HepG2 (cell line): ENCODE data around the gene BICDL1. TPM values are rescaled to one million over a fixed set of nuclear protein-coding genes. Genes with fewer than 3 reads are reported as not detected.

Experiments
- ATAC-seq: fragments of 200-7000 bp; cut with Tn5 transposase; 3 replicates; pipeline ENCODE4 v1.9.1; 2020; ENCODE audit warnings: mild to moderate bottlenecking, moderate library complexity
- BruUV-seq: library from RNA; stranded (reverse); fragments of 400-500 nt; replicated peaks from 2 replicates; lab custom pipeline; 2021; lab: Mats Ljungman, UMichigan
- CTCF ChIA-PET: fragments of 300-600 bp; formaldehyde crosslinking; extraction: SDS; loops from one replicate; lab custom pipeline; 2021; ENCODE audit warnings: low total read pairs, inconsistent platforms, low intra/inter-chr PET ratio; lab: Yijun Ruan, JAX
- POLR2A ChIA-PET: fragments of 350-600 bp; sonication (Branson Sonifier 250); formaldehyde crosslinking; loops from one replicate; lab custom pipeline; 2020; ENCODE audit warnings: antibody characterized with exemption, inconsistent platforms; lab: Yijun Ruan, JAX
- DNase-seq: peaks from one replicate; pipeline ENCODE4 v3.0.0-alpha.2; 2015; ENCODE audit warnings: low spot score
- FAIRE-seq: peaks from 3 replicates; lab custom pipeline; 2011; peaks lifted over from hg19 to GRCh38; lab: Jason Lieb, UNC
- H2AFZ ChIP-seq: one replicate; pipeline ENCODE4 v1.6.1; 2011; ENCODE audit warnings: low read length, inconsistent platforms
- H3K27ac ChIP-seq: fragments of 300-600 bp; 3 replicates; pipeline ENCODE4 v1.8.0; 2011; ENCODE audit warnings: mixed run types, mild to moderate bottlenecking, mixed read lengths, low read length, inconsistent platforms; ENCODE audit not compliant: insufficient read depth; ENCODE audit errors: extremely low read length
- H3K27me3 ChIP-seq, 2 experiments: fragments of 200-600 bp in 1 of 2; 2 replicates in 1 of 2; 3 replicates in 1 of 2; pipeline versions ENCODE4 v1.6.0 to v1.8.0; 2011; ENCODE audit warnings: low read length in 2 of 2, mild to moderate bottlenecking in 2 of 2, moderate library complexity in 2 of 2, inconsistent platforms in 1 of 2; ENCODE audit not compliant: insufficient read depth in 2 of 2, control insufficient read depth in 1 of 2
- H3K36me3 ChIP-seq, 2 experiments: fragments of 200-600 bp in 1 of 2; replicated peaks in 1 of 2; 2 replicates in 1 of 2; 3 replicates in 1 of 2; pipeline versions ENCODE4 v1.5.1 to v1.8.0; 2011; ENCODE audit warnings: low read length in 2 of 2, inconsistent platforms in 1 of 2; ENCODE audit not compliant: insufficient read depth in 2 of 2, control insufficient read depth in 1 of 2
- H3K4me1 ChIP-seq: 2 replicates; pipeline ENCODE4 v1.5.1; 2012; ENCODE audit warnings: low read length, inconsistent platforms; ENCODE audit not compliant: insufficient read depth
- H3K4me2 ChIP-seq: 2 replicates; pipeline ENCODE4 v1.6.0; 2011; ENCODE audit warnings: low read depth, low read length, inconsistent platforms
- H3K4me3 ChIP-seq, 3 experiments: fragments of 200-600 bp in 1 of 3; sonication (generic), shearing (Covaris generic) in 1 of 3; replicated peaks in 1 of 3; 2 replicates each; pipeline ENCODE4 v1.5.1; 2011 to 2016; ENCODE audit warnings: low read length in 3 of 3, inconsistent platforms in 2 of 3, low read depth in 2 of 3, mild to moderate bottlenecking in 2 of 3, control low read depth in 1 of 3, mixed read lengths in 1 of 3; ENCODE audit not compliant: insufficient read depth in 1 of 3
- H3K79me2 ChIP-seq: one replicate; pipeline ENCODE4 v1.6.1; 2011; ENCODE audit warnings: low read length, inconsistent platforms; ENCODE audit not compliant: insufficient read depth
- H3K9ac ChIP-seq: 2 replicates; pipeline ENCODE4 v1.6.0; 2011; ENCODE audit warnings: mild to moderate bottlenecking, low read depth, low read length, inconsistent platforms; ENCODE audit not compliant: insufficient read depth
- H3K9me3 ChIP-seq: 2 replicates; pipeline ENCODE4 v1.5.1; 2012; ENCODE audit warnings: mild to moderate bottlenecking, low read length
- H4K20me1 ChIP-seq: 2 replicates; pipeline ENCODE4 v1.6.0; 2011; ENCODE audit warnings: inconsistent platforms, mild to moderate bottlenecking, low read length, moderate library complexity; ENCODE audit not compliant: insufficient read depth
- AGO1 ChIP-seq: fragments of 200-400 bp; formaldehyde crosslinking; IDR thresholded peaks from 2 replicates; pipeline ENCODE4 v1.6.1; 2017; ENCODE audit warnings: mild to moderate bottlenecking, low read depth, low read length, moderate library complexity; ENCODE audit not compliant: poor library complexity, severe bottlenecking
- CBX5 ChIP-seq: sonication (generic); formaldehyde crosslinking; IDR thresholded peaks from 2 replicates; pipeline ENCODE4 v1.4.0; 2020; ENCODE audit warnings: missing genetic modification reagents, borderline replicate concordance
- FOXC1 ChIP-seq: sonication (generic); formaldehyde crosslinking; IDR thresholded peaks from 2 replicates; pipeline ENCODE4 v1.8.0; 2022; ENCODE audit warnings: mild to moderate bottlenecking, missing genetic modification reagents, borderline replicate concordance
- FOXM1 ChIP-seq: sonication (generic); formaldehyde crosslinking; IDR thresholded peaks from 2 replicates; pipeline ENCODE4 v1.5.0; 2020; ENCODE audit warnings: missing genetic modification reagents
- GATAD1 ChIP-seq: IDR thresholded peaks from 2 replicates; pipeline ENCODE4 v1.6.1; 2016; ENCODE audit warnings: missing genetic modification reagents, missing compliant biosample characterization
- JUN ChIP-seq: sonication (generic); formaldehyde crosslinking; IDR thresholded peaks from 2 replicates; pipeline ENCODE4 v1.4.0; 2020; ENCODE audit warnings: mild to moderate bottlenecking, missing genetic modification reagents
- KLF11 ChIP-seq: IDR thresholded peaks from 2 replicates; pipeline ENCODE4 v1.6.1; 2016; ENCODE audit warnings: missing compliant biosample characterization
- PAXIP1 ChIP-seq: sonication (generic); formaldehyde crosslinking; conservative IDR thresholded peaks from 2 replicates; pipeline ENCODE4 v1.4.0; 2020; ENCODE audit warnings: mild to moderate bottlenecking, missing genetic modification reagents, moderate library complexity
- PBX3 ChIP-seq: sonication (generic); formaldehyde crosslinking; IDR thresholded peaks from 2 replicates; pipeline ENCODE4 v1.8.1; 2023; ENCODE audit warnings: missing genetic modification reagents, inconsistent platforms, borderline replicate concordance
- PITX1 ChIP-seq: sonication (generic); formaldehyde crosslinking; IDR thresholded peaks from 2 replicates; pipeline ENCODE4 v1.5.1; 2020; ENCODE audit warnings: mild to moderate bottlenecking, missing genetic modification reagents
- TFAP4 ChIP-seq: sonication (generic); IDR thresholded peaks from 2 replicates; pipeline ENCODE4 v1.6.1; 2016; ENCODE audit warnings: low read depth, borderline replicate concordance
- ZFAT ChIP-seq: sonication (generic); formaldehyde crosslinking; conservative IDR thresholded peaks from 2 replicates; pipeline ENCODE4 v1.8.1; 2023; ENCODE audit warnings: missing genetic modification reagents, inconsistent platforms
- ZNF17 ChIP-seq: sonication (generic); formaldehyde crosslinking; IDR thresholded peaks from 2 replicates; pipeline ENCODE4 v1.5.0; 2020; ENCODE audit warnings: mild to moderate bottlenecking, missing genetic modification reagents
- ZNF607 ChIP-seq: sonication (generic); formaldehyde crosslinking; IDR thresholded peaks from 2 replicates; pipeline ENCODE4 v1.5.1; 2020; ENCODE audit warnings: missing genetic modification reagents, mild to moderate bottlenecking, borderline replicate concordance
- ZNF7 ChIP-seq: IDR thresholded peaks from 2 replicates; pipeline ENCODE4 v1.6.1; 2016; ENCODE audit warnings: missing biosample characterization, missing genetic modification reagents
- ZXDC ChIP-seq: sonication (generic); formaldehyde crosslinking; IDR thresholded peaks from 2 replicates; pipeline ENCODE4 v1.5.0; 2020; ENCODE audit warnings: mild to moderate bottlenecking, missing genetic modification reagents
- WGBS: methylation state at CpG from one replicate; pipeline ENCODE4 v1.1.6; 2017; ENCODE audit warnings: low lambda C conversion rate; 5-methylcytosine and 5-hydroxymethylcytosine counted together
- in situ Hi-C: cut with HindIII; loops from 2 replicates; pipeline ENCODE4 v1.10.0; 2017; ENCODE audit warnings: low pct_unique_long_range_greater_than_20kb; ENCODE audit not compliant: extremely low pct_ligation_motif_present
- intact Hi-C: fragments of 100-400 bp; cut with micrococcal nuclease; formaldehyde crosslinking; loops from one replicate; pipeline ENCODE4 v1.10.0; 2022; ENCODE audit not compliant: unreplicated experiment
- polyA plus RNA-seq, 8 experiments: library from polyadenylated mRNA; depleted of rRNA in 3 of 8; stranded (reverse) in 7 of 8; unstranded in 1 of 8; fragments of >200 nt; fragmentation: Illumina TruSeq in 4 of 8; extraction: Trizol in 4 of 8; gene quantifications; 2 replicates each; pipeline versions ENCODE4 v1.2.1 to v1.2.3, GENCODE V29; 2011 to 2016; ENCODE audit warnings: low read depth in 4 of 8, missing spikeins in 1 of 8, mixed read lengths in 1 of 8; ENCODE audit not compliant: insufficient read depth in 1 of 8
- total RNA-seq, 5 experiments: library from RNA; depleted of rRNA; stranded (reverse); fragments of >200 nt; fragmentation: Illumina TruSeq; extraction: Trizol; gene quantifications; 2 replicates each; pipeline ENCODE4 v1.2.3, GENCODE V29; 2016; ENCODE audit warnings: low read depth in 1 of 5

BICDL1 gene
- total and polyA plus RNA-seq, 2 of the 13 experiments (the other 11 are each of a cell fraction or from before 2014, with no cell fraction given), result 3.6 to 9.7 TPM

GRCh38 chr12:119980242-119980641, 8.8 kb upstream of the BICDL1 start:
- Histone ChIP-seq H3K36me3 (no peaks in the 10 kb centered on the region), H4K20me1 (no peaks in the 10 kb centered on the region), H3K79me2 (no peaks in the 10 kb centered on the region), H3K27ac (no peak overlapping the region), H3K4me3 (no peak overlapping the region), H3K27me3 (peaks cover 2 to 20% of the 10 kb centered on the region in 2 experiments), H3K9me3 (no peaks in the 10 kb centered on the region), H3K9ac (no peak overlapping the region), H3K4me1 (no peaks in the 10 kb centered on the region), H3K4me2 (no peak overlapping the region), H2AFZ (no peak overlapping the region)
- ChIA-PET POLR2A (no interaction called here), CTCF (no interaction called here)
- no peak for DNase-seq
- ATAC-seq, result no peak
- in situ Hi-C loops (no loop called here), intact Hi-C loops (no loop called here)
- FAIRE-seq, result no peak
- BruUV-seq, result no TSS peak
- 0% methylated on average over 1 of the region's 1 CpG for WGBS
- TF ChIP-seq PBX3 (CRISPR knock-in tag), result no peak
- no peak for TF ChIP-seq PAXIP1 (CRISPR knock-in tag)
- TF ChIP-seq ZNF607 (CRISPR knock-in tag), result no peak
- TF ChIP-seq AGO1, result no peak
- TF ChIP-seq ZXDC (CRISPR knock-in tag), result no peak
- TF ChIP-seq FOXM1 (CRISPR knock-in tag), result no peak
- no peak for TF ChIP-seq GATAD1 (CRISPR knock-in tag)
- TF ChIP-seq ZFAT, result no peak
- no peak for TF ChIP-seq ZNF17 (CRISPR knock-in tag)
- no peak for TF ChIP-seq TFAP4
- no peak for TF ChIP-seq KLF11
- TF ChIP-seq PITX1 (CRISPR knock-in tag), result no peak
- TF ChIP-seq JUN (CRISPR knock-in tag), result no peak
- TF ChIP-seq CBX5 (CRISPR knock-in tag), result no peak
- TF ChIP-seq FOXC1, result no peak
- TF ChIP-seq ZNF7 (CRISPR knock-in tag), result no peak
